Endothelial cell of umbilical vein (primary cell): Measurements from ENCODE around the gene RNLS. TPM values are rescaled to one million over a fixed set of nuclear protein-coding genes. Genes with fewer than 3 reads are reported as not detected.

Experiments used
- BruUV-seq: library from RNA; stranded (reverse); fragments of 400-500 nt; replicated peaks from 2 replicates; lab custom pipeline; 2021; lab: Mats Ljungman, UMichigan
- CTCF ChIA-PET: fragments of 300-600, 350-600 bp; sonication (Branson Sonifier 250); formaldehyde crosslinking; loops from one replicate; lab custom pipeline; 2021; ENCODE audit warnings: antibody characterized with exemption, inconsistent platforms; lab: Charles Lee
- POLR2A ChIA-PET: fragments of 300-600, 350-600 bp; sonication (Branson Sonifier 250); formaldehyde crosslinking; loops from one replicate; lab custom pipeline; 2021; ENCODE audit warnings: antibody characterized with exemption, inconsistent platforms; lab: Charles Lee
- DNase-seq: peaks from one replicate; pipeline ENCODE4 v3.0.0-alpha.2; 2011; ENCODE audit warnings: low read depth, low spot score
- FAIRE-seq: peaks from 2 replicates; lab custom pipeline; 2011; peaks lifted over from hg19 to GRCh38; lab: Jason Lieb, UNC
- H2AFZ ChIP-seq: 2 replicates; pipeline ENCODE4 v1.6.0; 2012; ENCODE audit warnings: low read depth, low read length, control low read depth, inconsistent platforms
- H3K27ac ChIP-seq: 2 replicates; pipeline ENCODE4 v1.5.1; 2011; ENCODE audit warnings: low read depth, mild to moderate bottlenecking, control low read depth, low read length, moderate library complexity; ENCODE audit not compliant: insufficient read depth
- H3K27me3 ChIP-seq, 2 experiments: 2 replicates each; pipeline versions ENCODE4 v1.6.0 to v1.6.1; 2011; ENCODE audit warnings: low read length in 2 of 2, mixed read lengths in 1 of 2; ENCODE audit not compliant: control insufficient read depth in 2 of 2, insufficient read depth in 2 of 2
- H3K36me3 ChIP-seq, 2 experiments: 2 replicates in 1 of 2; 3 replicates in 1 of 2; pipeline ENCODE4 v1.5.1; 2011; ENCODE audit warnings: low read length in 2 of 2, mild to moderate bottlenecking in 1 of 2, moderate library complexity in 1 of 2; ENCODE audit not compliant: control insufficient read depth in 2 of 2, insufficient read depth in 2 of 2; ENCODE audit errors: extremely low read depth in 1 of 2
- H3K4me1 ChIP-seq: 3 replicates; pipeline ENCODE4 v1.5.1; 2011; ENCODE audit warnings: mild to moderate bottlenecking, low read length; ENCODE audit not compliant: control insufficient read depth, insufficient read depth; ENCODE audit errors: extremely low read depth
- H3K4me2 ChIP-seq: 2 replicates; pipeline ENCODE4 v1.6.1; 2011; ENCODE audit warnings: low read length, control low read depth, mixed read lengths; ENCODE audit not compliant: insufficient read depth
- H3K4me3 ChIP-seq, 3 experiments: fragments of 200-600 bp in 1 of 3; sonication (generic), shearing (Covaris generic) in 1 of 3; replicated peaks in 1 of 3; 2 replicates each; pipeline ENCODE4 v1.5.1; 2011 to 2016; ENCODE audit warnings: control low read depth in 3 of 3, low read length in 3 of 3, mild to moderate bottlenecking in 2 of 3, inconsistent platforms in 1 of 3, low read depth in 1 of 3, moderate library complexity in 1 of 3; ENCODE audit not compliant: insufficient read depth in 1 of 3
- H3K79me2 ChIP-seq: 2 replicates; pipeline ENCODE4 v1.6.0; 2012; ENCODE audit warnings: low read length, inconsistent platforms; ENCODE audit not compliant: control insufficient read depth, insufficient read depth
- H3K9ac ChIP-seq: replicated peaks from 2 replicates; pipeline ENCODE3; 2011; ENCODE audit warnings: low read length, control low read depth; ENCODE audit not compliant: insufficient read depth; ENCODE audit errors: extremely low read depth
- H3K9me1 ChIP-seq: replicated peaks from 3 replicates; pipeline ENCODE4 v1.6.0; 2011; ENCODE audit warnings: mild to moderate bottlenecking, low read length; ENCODE audit not compliant: control insufficient read depth, insufficient read depth; ENCODE audit errors: extremely low read depth
- H3K9me3 ChIP-seq: replicated peaks from 2 replicates; pipeline ENCODE4 v1.5.1; 2012; ENCODE audit warnings: low read length, inconsistent platforms; ENCODE audit not compliant: control insufficient read depth, insufficient read depth
- H4K20me1 ChIP-seq: replicated peaks from 2 replicates; pipeline ENCODE3; 2011; ENCODE audit warnings: mild to moderate bottlenecking, low read length; ENCODE audit not compliant: control insufficient read depth, insufficient read depth; ENCODE audit errors: extremely low read depth
- CTCF ChIP-seq, 2 donors: IDR thresholded peaks; 1 replicate in 1 of 2; 2 replicates in 1 of 2; pipeline ENCODE4 v1.5.1; 2011; ENCODE audit warnings: low read length in 2 of 2, mild to moderate bottlenecking in 2 of 2, moderate library complexity in 2 of 2, control low read depth in 1 of 2, inconsistent platforms in 1 of 2, low read depth in 1 of 2; ENCODE audit not compliant: insufficient read depth in 1 of 2; ENCODE audit errors: extremely low read depth in 1 of 2
- EZH2 ChIP-seq: IDR thresholded peaks from 2 replicates; pipeline ENCODE4 v1.6.1; 2012; ENCODE audit warnings: borderline replicate concordance, low read depth, mild to moderate bottlenecking, moderate library complexity, low read length, inconsistent platforms; ENCODE audit not compliant: severe bottlenecking
- FOS ChIP-seq: IDR thresholded peaks from 2 replicates; pipeline ENCODE4 v1.6.1; 2011; ENCODE audit warnings: mild to moderate bottlenecking, low read length, moderate library complexity, borderline replicate concordance; ENCODE audit not compliant: insufficient read depth
- GATA2 ChIP-seq: IDR thresholded peaks from 2 replicates; pipeline ENCODE4 v1.7.0; 2011; ENCODE audit warnings: low read depth, mild to moderate bottlenecking, moderate library complexity, mixed read lengths, low read length; ENCODE audit not compliant: insufficient read length, insufficient read depth
- JUN ChIP-seq: IDR thresholded peaks from 2 replicates; pipeline ENCODE4 v1.6.1; 2011; ENCODE audit warnings: borderline replicate concordance, low read depth; ENCODE audit not compliant: insufficient read length, insufficient read depth
- MAX ChIP-seq: IDR thresholded peaks from 2 replicates; pipeline ENCODE4 v1.6.1; 2011; ENCODE audit not compliant: insufficient read depth, insufficient read length
- MYC ChIP-seq: IDR thresholded peaks from one replicate; pipeline ENCODE4 v1.6.1; 2011; ENCODE audit warnings: mild to moderate bottlenecking, low read depth, low read length
- POLR2A ChIP-seq: IDR thresholded peaks from 2 replicates; pipeline ENCODE4 v1.6.1; 2012; ENCODE audit warnings: low read depth, mild to moderate bottlenecking, control low read depth, low read length
- POLR2AphosphoS5 ChIP-seq: IDR thresholded peaks from 2 replicates; pipeline ENCODE4 v1.6.1; 2012; ENCODE audit warnings: low read depth, mild to moderate bottlenecking, control low read depth, low read length, moderate library complexity; ENCODE audit not compliant: insufficient read depth
- dilution Hi-C: fragments of 300-500 bp; cut with MboI; formaldehyde crosslinking; loops from one replicate; pipeline ENCODE4 v1.15.0; 2019; ENCODE audit warnings: low sequenced_read_pairs; ENCODE audit not compliant: extremely low pct_ligation_motif_present
- intact Hi-C: fragments of 100-400 bp; cut with micrococcal nuclease; formaldehyde crosslinking; loops from one replicate; pipeline ENCODE4 v1.10.0; 2022
- polyA plus RNA-seq, 4 experiments: library from polyadenylated mRNA; depleted of rRNA in 3 of 4; stranded (reverse) in 3 of 4; unstranded in 1 of 4; fragments of >200 nt; gene quantifications; 2 replicates each; pipeline versions ENCODE4 v1.2.1 to v1.2.3, GENCODE V29; 2011 to 2012; ENCODE audit warnings: missing spikeins in 1 of 4
- total RNA-seq: library from RNA; stranded (reverse); gene quantifications from 2 replicates; pipeline ENCODE4 v1.2.3, GENCODE V29; 2021

Gene RNLS
- total and polyA plus RNA-seq, 2 donors (not counting 3 experiments of a cell fraction or from before 2014, with no cell fraction given) = 2.5 to 4.6 TPM

- no peak for DNase-seq
- POLR2A ChIA-PET = no interaction called here
Observed at GRCh38 chr10:88395677-88396076, 187.4 kb downstream of the RNLS start.

More at GRCh38 chr10:88395677-88396076, 187.4 kb downstream of the RNLS start:
- H4K20me1 ChIP-seq = no peaks in the 10 kb centered on the region
- H2AFZ ChIP-seq = no peak overlapping the region
- H3K9ac ChIP-seq = no peak overlapping the region
- intact Hi-C loops (no loop called here), dilution Hi-C loops (no loop called here)
- CTCF ChIA-PET = no interaction called here
- no peaks in the 10 kb centered on the region for H3K4me1 ChIP-seq
- BruUV-seq = no TSS peak
- no peak for FAIRE-seq
- TF ChIP-seq POLR2AphosphoS5 (no peak), FOS (no peak), EZH2 (no peak), POLR2A (no peak), GATA2 (no peak), MAX (no peak), MYC (no peak), CTCF (IDR thresholded peaks at IDR 0.05; ENCODE audit: extremely low read depth in 1 of 2, insufficient read depth in 1 of 2, low read depth in 1 of 2, low read length in 2 of 2) (no peak), JUN (no peak)
- no peaks in the 10 kb centered on the region for H3K36me3 ChIP-seq
- H3K79me2 ChIP-seq = no peaks in the 10 kb centered on the region
- no peaks in the 10 kb centered on the region for H3K9me3 ChIP-seq
- H3K27ac ChIP-seq = no peak overlapping the region
- H3K4me2 ChIP-seq = no peak overlapping the region
- no peaks in the 10 kb centered on the region for H3K27me3 ChIP-seq
- no peak overlapping the region for H3K4me3 ChIP-seq
- no peaks in the 10 kb centered on the region for H3K9me1 ChIP-seq
